Measurements from ENCODE around the gene LBHD2. TPM values are rescaled to one million over a fixed set of nuclear protein-coding genes. Genes with fewer than 3 reads are reported as not detected.

Gene LBHD2
- total RNA-seq, 5 donors from 2014 or later (not counting 1 experiment from before 2014, with no cell fraction given): not detected

- DNase-seq: no peak
- peaks cover 0 to 51% of the 10 kb centered on the region in 2 experiments for H3K27me3 ChIP-seq (replicated peaks in 1 of 2; ENCODE audit: control insufficient read depth in 2 of 2, extremely low read depth in 1 of 2, insufficient read depth in 2 of 2, low read length in 1 of 2)
- H3K4me3 ChIP-seq (ENCODE audit: control insufficient read depth in 1 of 2, extremely low read depth in 1 of 2, low read length in 1 of 2): no peak overlapping the region
- WGBS (ENCODE audit: insufficient coverage): 91% methylated on average over 4 of the region's 5 CpGs
- H3K4me1 ChIP-seq (ENCODE audit: control insufficient read depth in 1 of 2, extremely low read depth in 1 of 2, insufficient read depth in 2 of 2, low read length in 2 of 2): peaks cover 0 to 20% of the 10 kb centered on the region in 2 experiments
- H3K9me3 ChIP-seq: no peaks in the 10 kb centered on the region
- Mint-ChIP-seq H3K27ac (no peak overlapping the region), H3K27me3 (peaks cover 21 to 30% of the 10 kb centered on the region in 2 donors), H3K4me1 (peaks cover 4 to 9% (median 6%) of the 10 kb centered on the region in 3 donors), H3K9me3 (no peaks in the 10 kb centered on the region), H3K36me3 (no peaks in the 10 kb centered on the region), H3K4me3 (no peak overlapping the region)
- ATAC-seq (replicated peaks in 1 of 4): no peak
- no peaks in the 10 kb centered on the region for H3K36me3 ChIP-seq (ENCODE audit: control insufficient read depth in 2 of 2, extremely low read depth in 1 of 2, insufficient read depth in 1 of 2, low read length in 1 of 2)
- H3K27ac ChIP-seq (ENCODE audit: low read length): no peak overlapping the region
- ChIA-PET CTCF (no interaction called here), POLR2A (no interaction called here)
Measured at GRCh38 chr14:103124501-103125001, 40.5 kb downstream of the LBHD2 start.

- ChIA-PET POLR2A (no interaction called here), CTCF (no interaction called here)
- no peak for DNase-seq
- no peak overlapping the region for H3K27ac Mint-ChIP-seq
- ATAC-seq (replicated peaks in 1 of 4): no peak
- H3K9me3 Mint-ChIP-seq: no peaks in the 10 kb centered on the region
- H3K27me3 Mint-ChIP-seq: peaks cover 13 to 25% of the 10 kb centered on the region in 2 donors
- no peak overlapping the region for H3K27ac ChIP-seq (ENCODE audit: low read length)
- H3K27me3 ChIP-seq (replicated peaks in 1 of 2; ENCODE audit: control insufficient read depth in 2 of 2, extremely low read depth in 1 of 2, insufficient read depth in 2 of 2, low read length in 1 of 2): peaks cover 0 to 53% of the 10 kb centered on the region in 2 experiments
- H3K4me3 Mint-ChIP-seq: no peak overlapping the region
- H3K4me3 ChIP-seq (ENCODE audit: control insufficient read depth in 1 of 2, extremely low read depth in 1 of 2, low read length in 1 of 2): no peak overlapping the region
- H3K4me1 Mint-ChIP-seq: peaks cover 4 to 9% (median 6%) of the 10 kb centered on the region in 3 donors
- WGBS (ENCODE audit: insufficient coverage): 88% methylated on average over 13 of the region's 13 CpGs
- H3K36me3 Mint-ChIP-seq: no peaks in the 10 kb centered on the region
- H3K36me3 ChIP-seq (ENCODE audit: control insufficient read depth in 2 of 2, extremely low read depth in 1 of 2, insufficient read depth in 1 of 2, low read length in 1 of 2): no peaks in the 10 kb centered on the region
- H3K9me3 ChIP-seq: no peaks in the 10 kb centered on the region
- peaks cover 0 to 20% of the 10 kb centered on the region in 2 experiments for H3K4me1 ChIP-seq (ENCODE audit: control insufficient read depth in 1 of 2, extremely low read depth in 1 of 2, insufficient read depth in 2 of 2, low read length in 2 of 2)
Measured at GRCh38 chr14:103125098-103126070, 41.4 kb downstream of the LBHD2 start.

- ChIA-PET POLR2A (no interaction called here), CTCF (no interaction called here)
- H3K9me3 Mint-ChIP-seq: no peaks in the 10 kb centered on the region
- H3K4me3 Mint-ChIP-seq: no peak overlapping the region
- Histone ChIP-seq H3K4me1 (ENCODE audit: control insufficient read depth in 1 of 2, extremely low read depth in 1 of 2, insufficient read depth in 2 of 2, low read length in 2 of 2) (peaks cover 0 to 20% of the 10 kb centered on the region in 2 experiments), H3K36me3 (ENCODE audit: control insufficient read depth in 2 of 2, extremely low read depth in 1 of 2, insufficient read depth in 1 of 2, low read length in 1 of 2) (no peaks in the 10 kb centered on the region), H3K27ac (ENCODE audit: low read length) (no peak overlapping the region), H3K4me3 (ENCODE audit: control insufficient read depth in 1 of 2, extremely low read depth in 1 of 2, low read length in 1 of 2) (no peak overlapping the region), H3K9me3 (no peaks in the 10 kb centered on the region), H3K27me3 (replicated peaks in 1 of 2; ENCODE audit: control insufficient read depth in 2 of 2, extremely low read depth in 1 of 2, insufficient read depth in 2 of 2, low read length in 1 of 2) (peaks cover 0 to 52% of the 10 kb centered on the region in 2 experiments)
- DNase-seq (no peak), ATAC-seq (replicated peaks in 1 of 4) (no peak)
- H3K27ac Mint-ChIP-seq: no peak overlapping the region
- H3K4me1 Mint-ChIP-seq: peaks cover 4 to 7% (median 6%) of the 10 kb centered on the region in 3 donors
- WGBS (ENCODE audit: insufficient coverage): 94% methylated on average over 22 of the region's 22 CpGs
- peaks cover 8 to 21% of the 10 kb centered on the region in 2 donors for H3K27me3 Mint-ChIP-seq
- no peaks in the 10 kb centered on the region for H3K36me3 Mint-ChIP-seq
Measured at GRCh38 chr14:103126088-103126872, 42.3 kb downstream of the LBHD2 start.

- Mint-ChIP-seq H3K4me3 (no peak overlapping the region), H3K4me1 (peaks cover 4 to 7% (median 6%) of the 10 kb centered on the region in 3 donors), H3K9me3 (no peaks in the 10 kb centered on the region), H3K27me3 (peaks cover 8 to 17% of the 10 kb centered on the region in 2 donors), H3K27ac (no peak overlapping the region), H3K36me3 (no peaks in the 10 kb centered on the region)
- ATAC-seq (replicated peaks in 1 of 4) (no peak), DNase-seq (no peak)
- 92% methylated on average over 59 of the region's 62 CpGs for WGBS (ENCODE audit: insufficient coverage)
- no peaks in the 10 kb centered on the region for H3K9me3 ChIP-seq
- ChIA-PET CTCF (no interaction called here), POLR2A (interaction anchor here in 1 of 2 donors (0.5 kb wide), 1 partner anchor 430 kb away, joined by 4 read pairs; no protein-coding TSS in a partner anchor)
- H3K27ac ChIP-seq (ENCODE audit: low read length): no peak overlapping the region
- no peak overlapping the region for H3K4me3 ChIP-seq (ENCODE audit: control insufficient read depth in 1 of 2, extremely low read depth in 1 of 2, low read length in 1 of 2)
- no peaks in the 10 kb centered on the region for H3K36me3 ChIP-seq (ENCODE audit: control insufficient read depth in 2 of 2, extremely low read depth in 1 of 2, insufficient read depth in 1 of 2, low read length in 1 of 2)
- H3K27me3 ChIP-seq (replicated peaks in 1 of 2; ENCODE audit: control insufficient read depth in 2 of 2, extremely low read depth in 1 of 2, insufficient read depth in 2 of 2, low read length in 1 of 2): peaks cover 0 to 47% of the 10 kb centered on the region in 2 experiments
- peaks cover 0 to 20% of the 10 kb centered on the region in 2 experiments for H3K4me1 ChIP-seq (ENCODE audit: control insufficient read depth in 1 of 2, extremely low read depth in 1 of 2, insufficient read depth in 2 of 2, low read length in 2 of 2)
Measured at GRCh38 chr14:103126873-103127304, 42.9 kb downstream of the LBHD2 start.

GRCh38 chr14:103127356-103127755, 43.3 kb downstream of the LBHD2 start:
- CTCF ChIA-PET: no interaction called here
- POLR2A ChIA-PET: interaction anchor here in 1 of 2 donors (0.5 kb wide), 1 partner anchor 431 kb away, joined by 4 read pairs; no protein-coding TSS in a partner anchor

More at GRCh38 chr14:103127356-103127755, 43.3 kb downstream of the LBHD2 start:
- Histone ChIP-seq H3K4me1 (ENCODE audit: control insufficient read depth in 1 of 2, extremely low read depth in 1 of 2, insufficient read depth in 2 of 2, low read length in 2 of 2) (peaks cover 0 to 17% of the 10 kb centered on the region in 2 experiments), H3K9me3 (no peaks in the 10 kb centered on the region), H3K27me3 (replicated peaks in 1 of 2; ENCODE audit: control insufficient read depth in 2 of 2, extremely low read depth in 1 of 2, insufficient read depth in 2 of 2, low read length in 1 of 2) (peaks cover 0 to 42% of the 10 kb centered on the region in 2 experiments), H3K4me3 (ENCODE audit: control insufficient read depth in 1 of 2, extremely low read depth in 1 of 2, low read length in 1 of 2) (no peak overlapping the region), H3K36me3 (ENCODE audit: control insufficient read depth in 2 of 2, extremely low read depth in 1 of 2, insufficient read depth in 1 of 2, low read length in 1 of 2) (no peaks in the 10 kb centered on the region), H3K27ac (ENCODE audit: low read length) (no peak overlapping the region)
- DNase-seq: no peak
- H3K4me3 Mint-ChIP-seq: no peak overlapping the region
- peaks cover 4 to 13% of the 10 kb centered on the region in 2 donors for H3K27me3 Mint-ChIP-seq
- H3K4me1 Mint-ChIP-seq: peaks cover 2 to 4% (median 4%) of the 10 kb centered on the region in 3 donors
- H3K27ac Mint-ChIP-seq: no peak overlapping the region
- ATAC-seq (replicated peaks in 1 of 4): no peak
- WGBS (ENCODE audit: insufficient coverage): 96% methylated on average over 19 of the region's 39 CpGs
- no peaks in the 10 kb centered on the region for H3K9me3 Mint-ChIP-seq
- no peaks in the 10 kb centered on the region for H3K36me3 Mint-ChIP-seq
